T-helper 2 cell (primary cell): ENCODE measurements around the gene DDX49.
"Not testable (repeated sequence)": the region's sequence is repeated elsewhere in the genome, so short reads cannot be mapped to it uniquely, and the experiment has no call there.

Experiments used
- DNase-seq, 5 experiments: peaks; one replicate each; pipeline versions ENCODE4 v3.0.0 to v3.0.0-alpha.2; 2012 to 2022

The DDX49 gene

GRCh38 chr19:18913466-18913865, 6.0 kb upstream of the DDX49 start:
- DNase-seq = no peak

DNA sequence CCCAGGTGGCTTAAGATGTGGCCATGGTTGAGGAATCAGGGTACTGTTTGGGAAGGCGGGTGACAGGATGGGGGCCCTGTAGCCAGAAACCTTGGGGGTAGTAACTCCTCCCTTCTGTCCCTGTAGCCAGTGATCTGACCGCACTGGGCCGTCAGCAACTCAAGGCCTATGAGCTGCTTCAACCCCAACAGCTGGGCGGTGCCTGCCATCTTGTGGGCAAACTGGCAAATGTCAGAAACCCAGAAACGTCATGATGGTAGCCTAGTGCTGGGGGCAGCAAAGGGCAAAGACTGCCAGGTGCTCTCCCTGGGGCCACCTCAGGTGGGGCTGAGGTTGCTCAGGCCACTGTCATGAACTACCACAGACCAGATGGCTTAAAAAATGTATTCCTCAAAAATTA, 3.9 kb upstream of the DDX49 start:
- DNase-seq = peak in 2 of 5 experiments; percentile 14 to 63

DNA sequence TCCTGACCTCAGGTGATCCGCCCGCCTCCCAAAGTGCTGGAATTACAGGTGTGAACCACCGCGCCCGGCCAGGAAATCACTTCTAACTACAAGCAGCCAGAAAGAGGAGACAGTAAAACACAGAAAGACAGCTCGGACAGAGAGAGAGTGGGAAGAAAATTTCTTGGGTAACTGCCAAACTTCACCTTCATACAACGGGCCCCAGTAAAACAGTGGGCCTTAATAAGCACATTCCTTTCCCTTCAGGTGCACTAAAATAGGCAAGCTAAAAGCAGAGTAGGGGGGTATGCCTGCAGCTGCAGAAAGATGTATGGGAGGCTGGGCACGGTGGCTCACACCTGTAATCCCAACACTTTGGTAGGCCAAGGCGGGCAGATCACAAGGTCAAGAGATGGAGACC, 1.9 kb upstream of the DDX49 start:
- DNase-seq = not testable (repeated sequence)

DNA sequence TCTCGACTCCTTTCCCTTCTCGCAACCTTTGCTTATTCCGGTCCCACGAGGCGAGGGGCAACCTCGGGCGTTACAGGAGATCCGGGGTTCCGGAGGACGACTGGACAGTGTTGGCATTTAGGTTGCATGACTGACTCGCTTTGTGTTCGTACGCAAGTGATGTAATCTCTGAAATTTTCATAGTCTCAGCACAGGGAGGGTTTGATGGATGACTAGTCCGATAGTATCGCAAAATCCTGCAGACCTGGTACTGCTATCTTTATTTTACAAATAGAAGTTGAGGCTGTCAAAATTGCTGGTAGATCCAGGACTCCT, 342 bp downstream of the DDX49 start:
- DNase-seq = no peak

DNA sequence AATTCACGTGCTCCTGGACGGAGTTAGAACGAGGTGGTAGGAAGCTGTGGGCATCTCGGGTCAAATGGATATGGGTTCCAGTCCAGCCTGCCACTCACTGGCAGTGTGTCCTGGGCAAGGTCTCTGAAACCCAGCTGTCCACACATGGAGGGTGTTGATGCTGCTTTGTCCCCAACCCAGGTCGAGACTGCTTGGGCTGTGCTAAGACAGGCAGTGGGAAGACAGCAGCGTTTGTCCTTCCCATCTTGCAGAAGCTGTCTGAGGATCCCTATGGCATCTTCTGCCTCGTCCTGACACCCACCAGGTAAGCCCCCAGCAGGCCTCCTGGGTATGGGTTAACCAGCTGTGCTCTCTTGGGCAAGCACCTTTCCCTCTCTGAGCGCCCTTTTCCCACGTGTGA, 885 bp downstream of the DDX49 start:
- no peak for DNase-seq

GRCh38 chr19:18921593-18921992, 2.1 kb downstream of the DDX49 start:
- no peak for DNase-seq

DNA sequence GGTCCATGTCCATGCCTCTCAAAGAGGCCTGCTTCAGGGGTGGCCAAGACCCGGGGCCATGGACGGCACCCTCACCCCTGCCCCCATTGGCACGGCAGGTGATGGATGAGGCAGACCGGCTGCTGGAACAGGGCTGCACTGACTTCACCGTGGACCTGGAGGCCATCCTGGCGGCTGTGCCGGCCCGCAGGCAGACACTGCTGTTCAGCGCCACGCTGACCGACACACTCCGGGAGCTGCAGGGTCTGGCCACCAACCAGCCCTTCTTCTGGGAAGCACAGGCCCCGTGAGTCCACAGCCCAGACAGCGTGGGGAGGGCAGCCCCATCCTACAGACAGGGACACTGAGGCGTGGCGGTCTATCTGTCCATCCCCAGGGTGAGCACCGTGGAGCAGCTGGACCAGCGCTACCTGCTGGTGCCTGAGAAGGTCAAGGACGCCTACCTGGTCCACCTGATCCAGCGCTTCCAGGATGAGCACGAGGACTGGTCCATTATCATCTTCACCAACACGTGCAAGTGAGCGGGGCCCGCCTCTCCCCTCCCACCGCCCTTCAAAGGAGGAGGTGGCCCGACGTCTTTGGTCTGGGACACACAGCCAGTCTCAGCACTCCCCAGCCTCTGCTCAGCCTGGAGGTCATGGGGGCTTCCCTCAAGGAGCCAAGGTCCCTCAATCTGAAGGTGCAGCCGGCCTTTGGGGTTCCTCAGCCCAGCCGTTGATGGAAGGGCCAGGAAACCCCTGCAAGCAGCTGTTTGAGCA, 2.9 kb downstream of the DDX49 start:
- DNase-seq = no peak

GRCh38 chr19:18924684-18925213, 5.2 kb downstream of the DDX49 start:
- DNase-seq = no peak

GRCh38 chr19:18928018-18928805, 8.7 kb downstream of the DDX49 start:
- DNase-seq = no peak

GRCh38 chr19:18929311-18929710, 9.8 kb downstream of the DDX49 start:
- DNase-seq = no peak

DNA sequence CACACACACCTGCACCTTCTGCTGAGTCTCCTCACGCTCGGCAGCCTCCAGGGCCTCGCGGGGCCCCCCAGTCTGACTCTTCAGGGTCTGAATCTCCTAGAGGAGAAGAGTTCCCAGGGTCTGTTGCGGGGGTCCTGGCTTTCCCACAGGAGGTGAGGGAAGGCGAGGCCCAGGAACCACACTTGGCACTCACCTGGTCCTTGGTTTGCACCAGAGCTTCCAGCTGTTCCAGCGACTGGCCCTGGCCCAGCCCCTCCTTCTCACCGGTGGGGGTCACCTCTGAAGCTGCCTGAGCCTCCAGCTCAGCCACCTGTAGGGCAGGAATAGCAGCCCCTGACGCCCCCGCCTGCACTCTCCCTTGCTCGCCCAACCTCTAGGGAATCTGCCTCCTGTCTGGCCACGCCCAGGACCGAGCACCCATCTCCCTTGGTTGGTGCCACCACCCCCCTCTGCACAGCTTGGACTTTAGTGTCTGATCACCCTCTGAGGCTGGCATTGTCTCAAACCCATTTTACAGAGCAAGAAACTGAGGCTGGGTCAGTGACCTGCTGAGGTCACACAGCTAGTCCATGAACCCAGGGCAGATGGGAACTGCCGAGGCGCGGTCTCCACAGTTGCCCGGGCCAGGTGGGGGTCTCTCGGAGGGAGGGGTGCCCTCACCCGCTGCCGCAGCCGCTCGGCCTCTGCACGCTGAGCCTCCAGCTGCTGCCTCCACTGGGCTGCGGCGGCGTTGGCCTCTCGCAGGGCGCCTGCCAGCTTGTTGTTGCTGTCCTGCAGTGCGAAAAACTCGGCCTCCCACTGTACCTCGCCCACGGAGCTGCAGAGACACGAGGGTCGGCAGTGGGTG, 12.0 kb downstream of the DDX49 start:
- no peak for DNase-seq

GRCh38 chr19:18932216-18932841, 12.8 kb downstream of the DDX49 start:
- DNase-seq = peak; percentile 45 to 85 (median 79)

- no peak for DNase-seq
Observed at GRCh38 chr19:18933297-18933696, 13.8 kb downstream of the DDX49 start.

DNA sequence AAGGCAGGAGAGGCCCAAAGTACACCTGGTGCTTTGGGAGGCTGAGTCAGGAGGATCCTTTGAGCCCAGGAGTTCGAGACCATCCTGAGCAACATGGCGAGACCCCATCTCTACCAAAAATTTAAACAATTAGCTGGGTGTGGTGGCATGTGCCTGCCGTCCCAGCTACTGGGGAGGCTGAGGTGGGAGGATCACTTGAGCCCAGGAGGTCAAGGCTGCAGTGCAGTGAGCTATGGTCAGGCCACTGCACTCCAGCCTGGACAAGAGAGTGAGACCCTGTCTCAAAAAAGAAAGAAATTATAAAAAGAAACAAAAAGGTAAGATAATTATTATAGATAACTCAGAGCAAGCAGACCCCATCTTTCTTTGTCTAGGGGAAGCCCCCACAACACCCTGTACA, 19.6 kb downstream of the DDX49 start:
- DNase-seq = no peak

GRCh38 chr19:18939922-18940768, 20.6 kb downstream of the DDX49 start:
- no peak for DNase-seq

DNA sequence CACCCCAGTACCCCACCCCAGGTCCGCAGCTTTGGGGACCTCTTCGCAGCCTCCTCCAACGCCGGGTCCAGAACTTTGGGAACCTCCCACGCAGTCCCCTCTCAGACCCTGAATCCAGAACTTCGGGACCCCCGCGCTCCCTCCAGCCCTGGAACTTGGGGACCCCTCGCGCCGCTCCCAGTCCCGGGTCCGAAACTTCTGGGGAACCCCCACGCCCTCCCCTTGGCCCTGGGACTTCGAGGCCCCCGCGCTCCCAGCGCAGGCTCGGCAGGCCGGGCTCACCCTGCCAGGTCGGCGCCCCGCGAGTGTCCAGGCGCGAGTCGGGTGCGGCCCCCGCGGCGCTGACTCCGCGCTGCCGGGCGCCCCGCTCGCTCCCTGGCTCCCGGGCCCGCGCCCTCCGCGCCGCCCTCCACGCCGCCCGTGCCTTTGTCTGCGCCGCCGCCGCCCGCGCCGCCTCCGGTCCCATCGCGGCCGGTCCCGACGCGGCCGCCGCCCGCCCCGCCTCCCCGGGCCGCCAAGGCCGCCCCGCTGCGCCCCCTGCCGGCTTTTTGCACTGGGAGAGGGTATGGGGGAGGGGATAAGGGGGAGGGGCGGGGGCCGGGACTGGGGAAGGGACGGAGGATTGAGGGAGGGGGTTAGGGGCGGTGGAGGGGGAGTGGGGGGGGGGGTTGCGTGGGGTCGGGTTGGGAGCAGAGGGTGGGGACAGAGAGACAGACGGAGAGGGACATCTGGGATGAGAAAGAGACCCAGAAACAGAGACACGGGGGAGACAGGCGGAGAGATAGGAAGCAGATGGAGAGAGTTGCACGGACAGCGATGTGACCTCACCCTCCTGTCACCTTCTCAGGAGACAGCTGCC, 21.5 kb downstream of the DDX49 start, which contains the start of gene HOMER3:
Gene HOMER3, minus strand, starts transcription at position 449 of the 859 bp plus-strand sequence. CDS start 2,235 bp downstream, outside the sequence.
- DNase-seq = peak; percentile 49 to 66 (median 58)

GRCh38 chr19:18941628-18942354, 22.3 kb downstream of the DDX49 start:
- DNase-seq = no peak

DNA sequence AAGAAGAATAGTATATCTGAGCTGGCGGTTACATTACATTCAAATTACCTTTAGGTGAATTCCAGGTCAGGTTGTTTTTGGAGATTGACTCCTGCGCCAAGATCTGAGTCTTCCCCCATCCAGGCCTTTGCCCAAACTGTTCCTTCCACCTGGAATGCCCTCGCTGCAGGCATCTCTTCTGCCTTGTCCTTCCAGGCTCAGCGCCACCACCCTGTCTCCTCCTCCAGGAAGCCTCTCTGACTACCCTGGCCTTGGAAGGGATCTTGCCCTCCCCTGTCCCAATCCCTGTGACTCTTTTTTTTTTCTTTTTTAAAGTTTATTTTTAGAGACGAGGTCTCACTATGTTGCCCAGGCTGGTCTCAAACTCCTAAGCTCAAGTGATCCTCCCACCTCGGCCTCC, 23.2 kb downstream of the DDX49 start:
- DNase-seq = no peak

GRCh38 chr19:18943465-18943864, 23.9 kb downstream of the DDX49 start:
- no peak for DNase-seq

DNA sequence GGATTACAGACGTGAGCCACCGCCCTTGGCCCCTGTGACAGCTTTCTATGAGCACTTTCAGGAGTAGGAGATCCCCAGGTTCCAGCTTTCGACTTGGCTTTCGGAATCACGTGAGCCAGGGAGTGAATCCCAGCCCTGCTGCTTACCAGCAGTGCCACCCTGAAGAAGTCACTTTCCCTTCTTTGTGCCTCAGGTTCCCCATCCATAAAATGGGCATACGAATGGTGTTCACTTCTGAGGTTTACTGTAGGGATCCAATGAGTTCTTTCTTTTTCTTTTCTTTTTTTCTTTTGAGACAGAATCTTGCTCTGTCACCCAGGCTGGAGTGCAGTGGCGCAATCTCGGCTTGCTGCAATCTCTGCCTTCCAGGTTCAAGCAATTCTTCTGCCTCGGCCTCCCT, 25.8 kb downstream of the DDX49 start:
- no peak for DNase-seq
